Measurements from ENCODE around the gene LALBA.

- TF ChIP-seq SIN3A (IDR thresholded peaks at IDR 0.05; ENCODE audit: borderline replicate concordance, insufficient read depth, low read length) (no peak), POLR2AphosphoS5 (IDR thresholded peaks at IDR 0.05; ENCODE audit: low read depth, low read length) (no peak), TAF1 (IDR thresholded peaks at IDR 0.05; ENCODE audit: borderline replicate concordance, insufficient read depth, low read length) (no peak), REST (IDR thresholded peaks at IDR 0.05; ENCODE audit: insufficient read depth in 1 of 2, low read depth in 2 of 2, low read length in 2 of 2) (no peak)
These were observed 13.2 kb downstream of the LALBA start for GRCh38 chr12:48556631-48557030.

All from PFSK-1 (cell line).